Stomach smooth muscle (tissue), 2 donors: ENCODE measurements around the gene OR9A2.

ENCODE experiments used
- H3K27ac ChIP-seq: one replicate; pipeline ENCODE4 v1.7.0; 2013; ENCODE audit warnings: mild to moderate bottlenecking, low read length, inconsistent platforms
- H3K27me3 ChIP-seq, 2 donors: one replicate each; pipeline ENCODE4 v1.7.0; 2013; ENCODE audit warnings: low read length in 2 of 2; ENCODE audit not compliant: insufficient read depth in 2 of 2, control insufficient read depth in 1 of 2
- H3K36me3 ChIP-seq, 2 donors: one replicate each; pipeline ENCODE4 v1.7.0; 2013; ENCODE audit warnings: low read length in 2 of 2; ENCODE audit not compliant: control insufficient read depth in 2 of 2, insufficient read depth in 2 of 2
- H3K4me1 ChIP-seq: one replicate; pipeline ENCODE4 v1.7.0; 2013; ENCODE audit warnings: low read length; ENCODE audit not compliant: control insufficient read depth, insufficient read depth
- H3K4me3 ChIP-seq, 2 donors: one replicate each; pipeline ENCODE4 v1.7.0; 2013; ENCODE audit warnings: low read length in 2 of 2
- H3K9ac ChIP-seq, 2 donors: one replicate each; pipeline ENCODE4 v1.7.0; 2013; ENCODE audit warnings: low read length in 2 of 2, mild to moderate bottlenecking in 1 of 2
- H3K9me3 ChIP-seq, 2 donors: one replicate each; pipeline ENCODE4 v1.7.0; 2013; ENCODE audit warnings: low read length in 2 of 2; ENCODE audit not compliant: control insufficient read depth in 2 of 2
- donor health status: healthy.
- donor health status: Pancreatic carcinoma.

Gene OR9A2

GRCh38 chr7:143005632-143006260, 21.2 kb downstream of the OR9A2 start:
- no peak overlapping the region for H3K4me3 ChIP-seq
- no peaks in the 10 kb centered on the region for H3K36me3 ChIP-seq
- H3K9ac ChIP-seq = no peak overlapping the region
- no peaks in the 10 kb centered on the region for H3K4me1 ChIP-seq
- peaks cover 0 to 2% of the 10 kb centered on the region in 2 donors for H3K9me3 ChIP-seq
- no peak overlapping the region for H3K27ac ChIP-seq
- peaks cover 0 to 3% of the 10 kb centered on the region in 2 donors for H3K27me3 ChIP-seq

- Histone ChIP-seq H3K4me1 (no peaks in the 10 kb centered on the region), H3K27ac (no peak overlapping the region), H3K4me3 (peak overlapping the region in 1 of 2 donors; percentile 58), H3K36me3 (no peaks in the 10 kb centered on the region), H3K9ac (no peak overlapping the region), H3K9me3 (peaks cover 0 to 2% of the 10 kb centered on the region in 2 donors), H3K27me3 (peaks cover 0 to 3% of the 10 kb centered on the region in 2 donors)
Measured at GRCh38 chr7:143003393-143004051, 23.4 kb downstream of the OR9A2 start.

- no peak overlapping the region for H3K27ac ChIP-seq
- no peaks in the 10 kb centered on the region for H3K36me3 ChIP-seq
- peaks cover 0 to 2% of the 10 kb centered on the region in 2 donors for H3K9me3 ChIP-seq
- no peaks in the 10 kb centered on the region for H3K4me1 ChIP-seq
- H3K4me3 ChIP-seq = peak overlapping the region in 1 of 2 donors; percentile 58
- peaks cover 0 to 3% of the 10 kb centered on the region in 2 donors for H3K27me3 ChIP-seq
- no peak overlapping the region for H3K9ac ChIP-seq
Measured at GRCh38 chr7:143002898-143003297, 24.0 kb downstream of the OR9A2 start.

GRCh38 chr7:143002106-143002505, 24.8 kb downstream of the OR9A2 start:
- Histone ChIP-seq H3K9me3 (peaks cover 0 to 2% of the 10 kb centered on the region in 2 donors), H3K27ac (no peak overlapping the region), H3K4me3 (no peak overlapping the region), H3K36me3 (no peaks in the 10 kb centered on the region), H3K9ac (no peak overlapping the region), H3K4me1 (no peaks in the 10 kb centered on the region), H3K27me3 (peaks cover 0 to 3% of the 10 kb centered on the region in 2 donors)

GRCh38 chr7:143000648-143001047, 26.3 kb downstream of the OR9A2 start:
- H3K9me3 ChIP-seq = peaks cover 0 to 2% of the 10 kb centered on the region in 2 donors
- H3K27ac ChIP-seq = no peak overlapping the region
- no peaks in the 10 kb centered on the region for H3K4me1 ChIP-seq
- peaks cover 0 to 3% of the 10 kb centered on the region in 2 donors for H3K27me3 ChIP-seq
- H3K36me3 ChIP-seq = no peaks in the 10 kb centered on the region
- H3K9ac ChIP-seq = no peak overlapping the region
- H3K4me3 ChIP-seq = no peak overlapping the region

GRCh38 chr7:142999793-143000192, 27.1 kb downstream of the OR9A2 start:
- no peaks in the 10 kb centered on the region for H3K4me1 ChIP-seq
- no peak overlapping the region for H3K4me3 ChIP-seq
- H3K27ac ChIP-seq = no peak overlapping the region
- no peak overlapping the region for H3K9ac ChIP-seq
- H3K27me3 ChIP-seq = peaks cover 0 to 2% of the 10 kb centered on the region in 2 donors
- H3K36me3 ChIP-seq = no peaks in the 10 kb centered on the region
- peaks cover 0 to 2% of the 10 kb centered on the region in 2 donors for H3K9me3 ChIP-seq

- Histone ChIP-seq H3K9me3 (peaks cover 0 to 2% of the 10 kb centered on the region in 2 donors), H3K27ac (no peak overlapping the region), H3K36me3 (no peaks in the 10 kb centered on the region), H3K4me1 (no peaks in the 10 kb centered on the region), H3K4me3 (no peak overlapping the region), H3K9ac (no peak overlapping the region), H3K27me3 (no peaks in the 10 kb centered on the region)
Measured at GRCh38 chr7:142998966-142999365, 28.0 kb downstream of the OR9A2 start.

GRCh38 chr7:142997456-142997989, 29.4 kb downstream of the OR9A2 start:
- H3K4me3 ChIP-seq = no peak overlapping the region
- H3K9me3 ChIP-seq = peaks cover 0 to 2% of the 10 kb centered on the region in 2 donors
- H3K9ac ChIP-seq = no peak overlapping the region
- no peak overlapping the region for H3K27ac ChIP-seq
- no peaks in the 10 kb centered on the region for H3K36me3 ChIP-seq
- no peaks in the 10 kb centered on the region for H3K4me1 ChIP-seq
- H3K27me3 ChIP-seq = no peaks in the 10 kb centered on the region

GRCh38 chr7:142992427-142992826, 34.5 kb downstream of the OR9A2 start:
- H3K9me3 ChIP-seq = no peaks in the 10 kb centered on the region
- H3K36me3 ChIP-seq = no peaks in the 10 kb centered on the region
- no peak overlapping the region for H3K4me3 ChIP-seq
- no peaks in the 10 kb centered on the region for H3K4me1 ChIP-seq
- no peak overlapping the region for H3K9ac ChIP-seq
- no peaks in the 10 kb centered on the region for H3K27me3 ChIP-seq
- H3K27ac ChIP-seq = no peak overlapping the region

- no peaks in the 10 kb centered on the region for H3K4me1 ChIP-seq
- H3K9ac ChIP-seq = no peak overlapping the region
- peaks cover 0 to 2% of the 10 kb centered on the region in 2 donors for H3K9me3 ChIP-seq
- H3K27ac ChIP-seq = no peak overlapping the region
- H3K36me3 ChIP-seq = no peaks in the 10 kb centered on the region
- no peak overlapping the region for H3K4me3 ChIP-seq
- no peaks in the 10 kb centered on the region for H3K27me3 ChIP-seq
Measured at GRCh38 chr7:142984297-142984696, 42.6 kb downstream of the OR9A2 start.

GRCh38 chr7:142983825-142984224, 43.1 kb downstream of the OR9A2 start:
- H3K36me3 ChIP-seq = no peaks in the 10 kb centered on the region
- H3K4me1 ChIP-seq = no peaks in the 10 kb centered on the region
- H3K4me3 ChIP-seq = no peak overlapping the region
- H3K9ac ChIP-seq = no peak overlapping the region
- peaks cover 0 to 3% of the 10 kb centered on the region in 2 donors for H3K9me3 ChIP-seq
- no peak overlapping the region for H3K27ac ChIP-seq
- H3K27me3 ChIP-seq = no peaks in the 10 kb centered on the region
